Endodermal cell (in vitro differentiated cells): ENCODE results near the gene ZNF660. TPM values are rescaled to one million over a fixed set of nuclear protein-coding genes. Genes with fewer than 3 reads are reported as not detected.

Experiments used
- DNase-seq: peaks from one replicate; pipeline ENCODE4 v3.0.0-alpha.2; 2017
- H3K27ac ChIP-seq: 2 replicates; pipeline ENCODE4 v1.5.1; 2013; ENCODE audit warnings: mild to moderate bottlenecking, low read depth, low read length, moderate library complexity
- H3K27me3 ChIP-seq: 2 replicates; pipeline ENCODE4 v1.6.1; 2013; ENCODE audit warnings: mild to moderate bottlenecking, low read length, moderate library complexity; ENCODE audit not compliant: insufficient read depth, control insufficient read depth, poor library complexity, severe bottlenecking
- H3K36me3 ChIP-seq: 2 replicates; pipeline ENCODE4 v1.7.0; 2013; ENCODE audit warnings: mild to moderate bottlenecking, low read length, moderate library complexity; ENCODE audit not compliant: control insufficient read depth, insufficient read depth
- H3K4me1 ChIP-seq: one replicate; pipeline ENCODE4 v1.7.0; 2013; ENCODE audit warnings: low read length; ENCODE audit not compliant: control insufficient read depth, insufficient read depth
- H3K4me3 ChIP-seq: 2 replicates; pipeline ENCODE4 v1.5.1; 2013; ENCODE audit warnings: mild to moderate bottlenecking, low read length, moderate library complexity
- H3K9ac ChIP-seq: 2 replicates; pipeline ENCODE4 v1.6.1; 2013; ENCODE audit warnings: mild to moderate bottlenecking, low read length, moderate library complexity; ENCODE audit not compliant: poor library complexity, severe bottlenecking; ENCODE audit errors: extremely low read depth
- H3K9me3 ChIP-seq: 2 replicates; pipeline ENCODE4 v1.6.1; 2013; ENCODE audit warnings: mild to moderate bottlenecking, low read length, moderate library complexity; ENCODE audit not compliant: control insufficient read depth
- H3K27ac Mint-ChIP-seq: 2 replicates; pipeline ENCODE4 v1.8.0; 2020; ENCODE audit warnings: mixed read lengths
- H3K27me3 Mint-ChIP-seq: 2 replicates; pipeline ENCODE4 v1.8.0; 2021; ENCODE audit warnings: mild to moderate bottlenecking, mixed read lengths; ENCODE audit not compliant: insufficient read depth
- H3K36me3 Mint-ChIP-seq: 2 replicates; pipeline ENCODE4 v1.8.0; 2020; ENCODE audit warnings: low read depth, mixed read lengths
- H3K4me1 Mint-ChIP-seq: 2 replicates; pipeline ENCODE4 v1.8.0; 2020; ENCODE audit warnings: mixed read lengths
- H3K4me3 Mint-ChIP-seq: 2 replicates; pipeline ENCODE4 v1.8.0; 2020; ENCODE audit warnings: mild to moderate bottlenecking, moderate library complexity, mixed read lengths
- H3K9me3 Mint-ChIP-seq: 2 replicates; pipeline ENCODE4 v1.8.0; 2020; ENCODE audit warnings: mild to moderate bottlenecking, mixed read lengths
- WGBS, 2 experiments: methylation state at CpG; one replicate each; pipeline versions ENCODE4 v1.1.5 to v1.1.7; 2013; ENCODE audit warnings: missing lambda C conversion rate in 2 of 2, mixed read lengths in 1 of 2; ENCODE audit not compliant: insufficient coverage in 1 of 2, insufficient read length in 1 of 2; 5-methylcytosine and 5-hydroxymethylcytosine counted together
- total RNA-seq, 2 donors: library from RNA; stranded (reverse); fragmentation: NEBNext Ultra II Directional in 1 of 2; extraction: Animal tissue kit (Norgen Biotek cat#: 25700) in 1 of 2; gene quantifications; 2 replicates in 1 of 2; 3 replicates in 1 of 2; pipeline ENCODE4 v1.2.1, GENCODE V29; 2021
- TF ChIP-seq, protein P1 (sequence below): fragments of 200-600 bp; sonication (generic); conservative IDR thresholded peaks from 2 replicates; pipeline ENCODE4 v1.5.0; 2021; ENCODE audit warnings: antibody characterized with exemption, mild to moderate bottlenecking

ZNF660 gene
- total RNA-seq, 2 donors from 2014 or later: 18.1 to 19.9 TPM

- no peaks in the 10 kb centered on the region for H3K4me1 ChIP-seq
- H3K36me3 Mint-ChIP-seq: peaks cover 38% of the 10 kb centered on the region
- peak within 1 kb of the TSS; percentile 34 for H3K27ac ChIP-seq
- peaks cover 38% of the 10 kb centered on the region for H3K9me3 ChIP-seq
- H3K4me3 ChIP-seq: peak within 1 kb of the TSS; percentile 84
- peak within 1 kb of the TSS; percentile 90 for H3K4me3 Mint-ChIP-seq
- peak; percentile 90 for DNase-seq
- TF ChIP-seq, protein P1, sequence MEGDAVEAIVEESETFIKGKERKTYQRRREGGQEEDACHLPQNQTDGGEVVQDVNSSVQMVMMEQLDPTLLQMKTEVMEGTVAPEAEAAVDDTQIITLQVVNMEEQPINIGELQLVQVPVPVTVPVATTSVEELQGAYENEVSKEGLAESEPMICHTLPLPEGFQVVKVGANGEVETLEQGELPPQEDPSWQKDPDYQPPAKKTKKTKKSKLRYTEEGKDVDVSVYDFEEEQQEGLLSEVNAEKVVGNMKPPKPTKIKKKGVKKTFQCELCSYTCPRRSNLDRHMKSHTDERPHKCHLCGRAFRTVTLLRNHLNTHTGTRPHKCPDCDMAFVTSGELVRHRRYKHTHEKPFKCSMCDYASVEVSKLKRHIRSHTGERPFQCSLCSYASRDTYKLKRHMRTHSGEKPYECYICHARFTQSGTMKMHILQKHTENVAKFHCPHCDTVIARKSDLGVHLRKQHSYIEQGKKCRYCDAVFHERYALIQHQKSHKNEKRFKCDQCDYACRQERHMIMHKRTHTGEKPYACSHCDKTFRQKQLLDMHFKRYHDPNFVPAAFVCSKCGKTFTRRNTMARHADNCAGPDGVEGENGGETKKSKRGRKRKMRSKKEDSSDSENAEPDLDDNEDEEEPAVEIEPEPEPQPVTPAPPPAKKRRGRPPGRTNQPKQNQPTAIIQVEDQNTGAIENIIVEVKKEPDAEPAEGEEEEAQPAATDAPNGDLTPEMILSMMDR: peak; percentile 23
- H3K27me3 ChIP-seq: peaks cover 27% of the 10 kb centered on the region
- H3K4me1 Mint-ChIP-seq: peaks cover 8% of the 10 kb centered on the region
- peak within 1 kb of the TSS; percentile 52 for H3K9ac ChIP-seq
- peaks cover 27% of the 10 kb centered on the region for H3K9me3 Mint-ChIP-seq
- 4 to 7% methylated on average over 44 to 68 of the region's 68 CpGs for WGBS, 2 experiments
- H3K27ac Mint-ChIP-seq: peak within 1 kb of the TSS; percentile 92
- H3K27me3 Mint-ChIP-seq: peaks cover 43% of the 10 kb centered on the region
- H3K36me3 ChIP-seq: peaks cover 14% of the 10 kb centered on the region
Observed at GRCh38 chr3:44554626-44555592, 29.9 kb upstream of the ZNF660 start, which contains the start of gene ZKSCAN7. TSS of gene ZKSCAN7 (plus strand) at chr3:44555193. CDS start at chr3:44557048, 1,855 bp downstream.

DNA sequence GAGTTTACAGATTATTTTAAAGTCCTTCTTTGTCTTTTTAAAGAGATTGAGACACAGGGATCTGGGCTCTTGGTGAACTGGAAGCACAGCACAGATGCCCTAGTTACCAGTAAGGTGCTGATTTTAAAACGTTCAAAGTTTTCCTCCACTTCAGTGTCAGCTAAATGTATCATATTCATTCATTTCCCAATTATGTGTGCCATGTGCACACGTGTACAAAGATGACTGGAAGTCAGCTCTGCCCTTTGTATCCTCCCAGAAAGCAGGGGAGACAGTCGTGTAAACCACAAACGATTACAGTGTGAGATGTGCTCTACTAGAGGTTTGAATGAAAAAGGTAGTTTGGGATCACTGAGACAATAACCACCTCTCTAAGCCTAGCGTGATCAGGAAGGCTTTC, 29.0 kb upstream of the ZNF660 start:
- TF ChIP-seq, protein P1: no peak
- WGBS, 2 experiments: 34 to 38% methylated on average over 5 of the region's 5 CpGs
- Histone ChIP-seq H3K4me1 (no peaks in the 10 kb centered on the region), H3K4me3 (peak overlapping the region; percentile 84), H3K36me3 (peaks cover 20% of the 10 kb centered on the region), H3K27ac (peak overlapping the region; percentile 34), H3K9me3 (peaks cover 38% of the 10 kb centered on the region), H3K9ac (peak overlapping the region; percentile 52), H3K27me3 (peaks cover 27% of the 10 kb centered on the region)
- Mint-ChIP-seq H3K27me3 (peaks cover 35% of the 10 kb centered on the region), H3K9me3 (peaks cover 35% of the 10 kb centered on the region), H3K4me1 (peaks cover 8% of the 10 kb centered on the region), H3K4me3 (peak overlapping the region; percentile 90), H3K27ac (peak overlapping the region; percentile 92), H3K36me3 (peaks cover 46% of the 10 kb centered on the region)
- DNase-seq: no peak

DNA sequence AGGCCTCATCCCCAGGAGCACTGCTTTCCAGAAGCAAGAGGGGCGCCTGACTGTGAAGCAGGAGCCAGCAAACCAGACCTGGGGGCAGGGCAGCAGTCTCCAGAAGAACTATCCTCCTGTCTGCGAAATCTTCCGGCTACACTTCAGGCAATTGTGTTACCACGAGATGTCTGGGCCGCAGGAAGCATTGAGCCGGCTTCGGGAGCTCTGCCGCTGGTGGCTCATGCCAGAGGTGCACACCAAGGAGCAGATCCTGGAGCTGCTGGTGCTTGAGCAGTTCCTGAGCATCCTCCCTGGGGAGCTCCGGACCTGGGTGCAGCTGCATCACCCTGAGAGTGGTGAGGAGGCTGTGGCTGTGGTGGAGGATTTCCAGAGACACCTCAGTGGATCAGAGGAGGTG, 27.7 kb upstream of the ZNF660 start:
- TF ChIP-seq, protein P1: no peak

More for the DNA sequence above, 27.7 kb upstream of the ZNF660 start:
- DNase-seq: no peak
- no peak overlapping the region for H3K9ac ChIP-seq
- Mint-ChIP-seq H3K4me1 (peaks cover 8% of the 10 kb centered on the region), H3K27me3 (peaks cover 22% of the 10 kb centered on the region), H3K9me3 (peaks cover 49% of the 10 kb centered on the region), H3K36me3 (peaks cover 60% of the 10 kb centered on the region), H3K4me3 (no peak overlapping the region), H3K27ac (no peak overlapping the region)
- no peak overlapping the region for H3K27ac ChIP-seq
- H3K36me3 ChIP-seq: peaks cover 33% of the 10 kb centered on the region
- 94 to 98% methylated on average over 8 to 9 of the region's 9 CpGs for WGBS, 2 experiments
- H3K4me1 ChIP-seq: no peaks in the 10 kb centered on the region
- no peak overlapping the region for H3K4me3 ChIP-seq
- peaks cover 15% of the 10 kb centered on the region for H3K27me3 ChIP-seq
- H3K9me3 ChIP-seq: peaks cover 50% of the 10 kb centered on the region
